MM.1S (cell line): ENCODE data around the gene TARBP2.

Source experiments
- DNase-seq: peaks from one replicate; pipeline ENCODE4 v3.0.0-alpha.2; 2015
- H2AFZ ChIP-seq: fragments of 300-600 bp; sonication (generic); 2 replicates; pipeline ENCODE4 v1.6.0; 2016; ENCODE audit warnings: antibody characterized with exemption, low read length
- H3F3A ChIP-seq: fragments of 300-600 bp; sonication (generic); 2 replicates; pipeline ENCODE4 v1.6.1; 2016; ENCODE audit warnings: mild to moderate bottlenecking, antibody characterized with exemption, low read length, moderate library complexity, mixed read lengths; ENCODE audit not compliant: insufficient read depth
- H3K27ac ChIP-seq: fragments of 300-600 bp; sonication (generic); 2 replicates; pipeline ENCODE4 v1.5.1; 2016; ENCODE audit warnings: mild to moderate bottlenecking, low read length
- H3K27me3 ChIP-seq: fragments of 300-600 bp; sonication (generic); replicated peaks from 2 replicates; pipeline ENCODE4 v1.6.0; 2016; ENCODE audit warnings: low read length; ENCODE audit not compliant: insufficient read depth
- H3K36me3 ChIP-seq: fragments of 300-600 bp; sonication (generic); replicated peaks from 2 replicates; pipeline ENCODE4 v1.6.1; 2016; ENCODE audit warnings: mild to moderate bottlenecking, low read length, mixed read lengths; ENCODE audit not compliant: insufficient read depth
- H3K4me1 ChIP-seq: fragments of 300-600 bp; sonication (generic); 2 replicates; pipeline ENCODE4 v1.6.1; 2016; ENCODE audit warnings: low read length, mixed read lengths
- H3K4me2 ChIP-seq: fragments of 300-600 bp; sonication (generic); 2 replicates; pipeline ENCODE4 v1.6.0; 2016; ENCODE audit warnings: low read depth, low read length
- H3K4me3 ChIP-seq: fragments of 300-600 bp; sonication (generic); 2 replicates; pipeline ENCODE4 v1.5.1; 2016; ENCODE audit warnings: low read length, mixed read lengths
- H3K79me2 ChIP-seq: fragments of 300-600 bp; sonication (generic); 2 replicates; pipeline ENCODE4 v1.6.1; 2016; ENCODE audit warnings: mixed run types, low read length, mixed read lengths
- H3K9ac ChIP-seq: fragments of 300-600 bp; sonication (generic); 2 replicates; pipeline ENCODE4 v1.6.1; 2016; ENCODE audit warnings: low read length, mixed read lengths
- H3K9me2 ChIP-seq: fragments of 300-600 bp; sonication (generic); replicated peaks from 2 replicates; pipeline ENCODE4 v1.6.1; 2016; ENCODE audit warnings: mild to moderate bottlenecking, low read length, mixed read lengths; ENCODE audit not compliant: insufficient read depth
- H3K9me3 ChIP-seq: fragments of 300-600 bp; sonication (generic); replicated peaks from 2 replicates; pipeline ENCODE4 v1.6.1; 2016; ENCODE audit warnings: mild to moderate bottlenecking, low read length, mixed read lengths; ENCODE audit not compliant: insufficient read depth
- H4K20me1 ChIP-seq: fragments of 300-600 bp; sonication (generic); 2 replicates; pipeline ENCODE4 v1.6.1; 2016; ENCODE audit warnings: mild to moderate bottlenecking, low read length, moderate library complexity, mixed read lengths; ENCODE audit not compliant: insufficient read depth
- EZH2 ChIP-seq: fragments of 300-600 bp; sonication (generic); optimal IDR thresholded peaks from 2 replicates; pipeline ENCODE3; 2017; ENCODE audit warnings: low read depth, mild to moderate bottlenecking, antibody characterized with exemption, low read length, mixed read lengths
- EZH2phosphoT487 ChIP-seq: fragments of 300-600 bp; sonication (generic); IDR thresholded peaks from 2 replicates; pipeline ENCODE4 v1.6.1; 2018; ENCODE audit warnings: antibody characterized with exemption, low read length
- TF ChIP-seq, protein P1 (sequence below): fragments of 300-600 bp; sonication (generic); IDR thresholded peaks from 2 replicates; pipeline ENCODE4 v1.5.1; 2016; ENCODE audit warnings: antibody characterized with exemption, low read length, mixed read lengths

The TARBP2 gene

DNA sequence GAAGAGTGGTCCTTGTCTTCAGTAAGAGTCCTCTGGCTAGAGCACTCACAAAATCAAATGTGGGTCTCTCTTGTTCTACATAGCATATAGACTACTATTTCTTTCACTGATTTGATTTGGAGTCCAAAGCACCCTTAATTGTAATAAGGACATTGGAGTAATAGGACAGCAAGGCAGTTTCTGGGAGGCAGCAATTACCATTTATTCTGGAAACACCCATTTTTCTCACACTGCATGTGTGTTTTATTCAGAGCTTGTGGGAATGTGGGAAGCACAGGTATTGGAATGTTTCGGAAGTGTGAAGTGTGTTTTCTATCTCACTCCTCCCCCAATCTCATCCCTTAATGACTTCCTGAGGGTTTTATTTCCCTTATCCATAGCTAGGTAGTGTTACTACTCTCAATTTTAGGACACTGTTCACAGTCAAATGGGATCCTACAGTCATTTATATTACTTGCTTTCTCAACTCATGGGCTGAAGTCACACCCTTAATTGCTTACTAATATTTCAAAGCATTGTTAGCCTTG lies 29.0 kb upstream of the TARBP2 start:
- Histone ChIP-seq H3K4me2 (peak overlapping the region; percentile 85), H4K20me1 (no peaks in the 10 kb centered on the region), H3F3A (peaks cover 92% of the 10 kb centered on the region), H3K4me1 (peaks cover 88% of the 10 kb centered on the region), H3K9me3 (no peaks in the 10 kb centered on the region), H3K9me2 (no peaks in the 10 kb centered on the region), H3K27ac (peak overlapping the region; percentile 97), H3K36me3 (peaks cover 9% of the 10 kb centered on the region; the same call in 1 of the 2 replicates), H3K27me3 (no peaks in the 10 kb centered on the region), H3K79me2 (peaks cover 90% of the 10 kb centered on the region), H2AFZ (no peak overlapping the region), H3K4me3 (peak overlapping the region; percentile 21; the same call in 1 of the 2 replicates), H3K9ac (peak overlapping the region; percentile 76)
- TF ChIP-seq, protein P1, sequence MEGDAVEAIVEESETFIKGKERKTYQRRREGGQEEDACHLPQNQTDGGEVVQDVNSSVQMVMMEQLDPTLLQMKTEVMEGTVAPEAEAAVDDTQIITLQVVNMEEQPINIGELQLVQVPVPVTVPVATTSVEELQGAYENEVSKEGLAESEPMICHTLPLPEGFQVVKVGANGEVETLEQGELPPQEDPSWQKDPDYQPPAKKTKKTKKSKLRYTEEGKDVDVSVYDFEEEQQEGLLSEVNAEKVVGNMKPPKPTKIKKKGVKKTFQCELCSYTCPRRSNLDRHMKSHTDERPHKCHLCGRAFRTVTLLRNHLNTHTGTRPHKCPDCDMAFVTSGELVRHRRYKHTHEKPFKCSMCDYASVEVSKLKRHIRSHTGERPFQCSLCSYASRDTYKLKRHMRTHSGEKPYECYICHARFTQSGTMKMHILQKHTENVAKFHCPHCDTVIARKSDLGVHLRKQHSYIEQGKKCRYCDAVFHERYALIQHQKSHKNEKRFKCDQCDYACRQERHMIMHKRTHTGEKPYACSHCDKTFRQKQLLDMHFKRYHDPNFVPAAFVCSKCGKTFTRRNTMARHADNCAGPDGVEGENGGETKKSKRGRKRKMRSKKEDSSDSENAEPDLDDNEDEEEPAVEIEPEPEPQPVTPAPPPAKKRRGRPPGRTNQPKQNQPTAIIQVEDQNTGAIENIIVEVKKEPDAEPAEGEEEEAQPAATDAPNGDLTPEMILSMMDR = no peak
- no peak for TF ChIP-seq EZH2phosphoT487
- TF ChIP-seq EZH2 = no peak
- DNase-seq = peak; percentile 8

DNA sequence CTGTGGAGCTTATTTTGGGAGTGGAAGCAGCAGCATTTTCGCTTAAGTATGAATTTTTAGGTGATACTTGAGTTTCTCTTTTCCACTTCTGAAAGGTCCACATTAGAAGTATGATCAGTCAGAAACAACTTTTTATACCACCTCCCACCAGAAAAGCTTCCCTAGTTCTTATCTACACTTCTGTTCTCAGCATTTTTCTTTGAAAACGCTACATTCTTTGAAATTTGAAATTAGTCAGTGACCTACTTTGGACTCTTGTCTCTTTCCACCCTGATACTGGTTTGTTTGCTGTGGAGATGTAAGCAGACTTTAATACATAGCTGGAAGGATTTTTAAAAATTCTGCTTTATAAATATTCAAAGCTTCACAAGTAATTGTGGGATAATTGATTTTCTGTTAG lies 27.0 kb upstream of the TARBP2 start:
- Histone ChIP-seq H3K79me2 (peaks cover 90% of the 10 kb centered on the region), H3K36me3 (peaks cover 9% of the 10 kb centered on the region; the same call in 1 of the 2 replicates), H3K4me3 (peak overlapping the region; percentile 49), H3K9me3 (no peaks in the 10 kb centered on the region), H3K27ac (peak overlapping the region; percentile 97), H4K20me1 (no peaks in the 10 kb centered on the region), H3K4me1 (peaks cover 85% of the 10 kb centered on the region), H3K4me2 (peak overlapping the region; percentile 85), H3F3A (peaks cover 90% of the 10 kb centered on the region), H2AFZ (no peak overlapping the region), H3K9me2 (no peaks in the 10 kb centered on the region), H3K27me3 (no peaks in the 10 kb centered on the region), H3K9ac (peak overlapping the region; percentile 76)
- peak; percentile 28 for DNase-seq
- TF ChIP-seq EZH2phosphoT487 (no peak), EZH2 (no peak)
- TF ChIP-seq, protein P1 = no peak

DNA sequence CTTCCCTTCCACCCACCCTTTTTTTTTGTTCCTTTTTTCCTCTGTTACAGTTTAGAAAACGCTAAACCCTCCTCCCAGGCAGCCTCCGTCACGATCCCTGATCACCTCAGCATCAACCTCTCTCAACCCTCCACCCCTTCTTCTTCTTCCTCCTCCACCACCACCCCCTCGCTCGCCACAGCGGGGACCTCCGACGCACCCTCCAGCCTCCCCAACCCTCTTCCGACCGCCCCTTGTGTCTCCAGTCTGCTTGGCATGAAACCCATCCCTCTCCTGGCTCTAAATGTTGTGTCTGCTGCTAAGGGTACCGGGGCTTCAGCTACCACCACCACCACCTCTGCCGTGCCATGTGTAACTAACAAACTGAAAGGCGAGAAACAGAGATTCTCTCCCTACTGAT lies 26.3 kb upstream of the TARBP2 start:
- Histone ChIP-seq H3K27me3 (no peaks in the 10 kb centered on the region), H3F3A (peaks cover 90% of the 10 kb centered on the region), H2AFZ (no peak overlapping the region), H3K9ac (peak overlapping the region; percentile 76), H3K4me1 (peaks cover 86% of the 10 kb centered on the region), H3K36me3 (peaks cover 16% of the 10 kb centered on the region; the same call in 1 of the 2 replicates), H3K9me3 (no peaks in the 10 kb centered on the region), H3K79me2 (peaks cover 95% of the 10 kb centered on the region), H4K20me1 (no peaks in the 10 kb centered on the region; the same call in 1 of the 2 replicates), H3K4me2 (peak overlapping the region; percentile 85), H3K4me3 (peak overlapping the region; percentile 49), H3K9me2 (no peaks in the 10 kb centered on the region), H3K27ac (peak overlapping the region; percentile 97)
- TF ChIP-seq EZH2phosphoT487 (no peak), EZH2 (no peak)
- no peak for DNase-seq

DNA sequence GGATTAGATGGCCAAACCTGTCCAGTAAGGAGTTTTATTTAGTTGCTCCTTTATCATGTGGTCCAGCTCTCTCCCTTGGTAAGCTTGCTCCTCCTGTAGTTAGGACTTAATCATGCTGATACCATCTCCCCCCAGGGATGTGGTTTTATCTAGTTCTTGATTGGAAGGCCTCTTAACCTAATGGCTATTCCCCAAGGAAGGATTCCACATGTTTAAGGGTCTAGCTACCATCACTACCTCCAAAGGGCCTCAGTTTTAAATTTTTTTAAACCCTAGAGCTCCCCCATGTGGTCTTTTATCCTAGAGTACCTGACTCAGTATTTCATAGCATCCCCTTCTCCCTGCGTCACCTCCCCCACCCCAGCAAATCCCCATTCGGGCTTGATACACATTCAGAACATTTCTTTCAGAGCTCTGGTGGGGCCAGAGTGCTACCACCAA lies 24.3 kb upstream of the TARBP2 start:
- no peaks in the 10 kb centered on the region for H3K9me3 ChIP-seq
- no peaks in the 10 kb centered on the region for H3K27me3 ChIP-seq
- no peaks in the 10 kb centered on the region for H3K9me2 ChIP-seq
- H2AFZ ChIP-seq = no peak overlapping the region
- peaks cover 84% of the 10 kb centered on the region for H3K4me1 ChIP-seq
- DNase-seq = peak; percentile 50
- peaks cover 94% of the 10 kb centered on the region for H3F3A ChIP-seq
- peaks cover 94% of the 10 kb centered on the region for H3K79me2 ChIP-seq
- H3K27ac ChIP-seq = peak overlapping the region; percentile 97; the same call in 1 of the 2 replicates
- no peak for TF ChIP-seq EZH2
- TF ChIP-seq, protein P1 = peak; percentile 57
- H3K9ac ChIP-seq = peak overlapping the region; percentile 76; the same call in 1 of the 2 replicates
- H3K4me3 ChIP-seq = no peak overlapping the region
- H3K36me3 ChIP-seq = peaks cover 24% of the 10 kb centered on the region; the same call in 1 of the 2 replicates
- peaks cover 3% of the 10 kb centered on the region; the same call in 1 of the 2 replicates for H4K20me1 ChIP-seq
- H3K4me2 ChIP-seq = peak overlapping the region; percentile 85; the same call in 1 of the 2 replicates
